Measurements from ENCODE around the gene RHOU. TPM values are rescaled to one million over a fixed set of nuclear protein-coding genes. Genes with fewer than 3 reads are reported as not detected.

The RHOU gene
- total and polyA plus RNA-seq, 2 donors (not counting 3 experiments of a cell fraction or from before 2014, with no cell fraction given): 0.04 to 0.40 TPM

DNA sequence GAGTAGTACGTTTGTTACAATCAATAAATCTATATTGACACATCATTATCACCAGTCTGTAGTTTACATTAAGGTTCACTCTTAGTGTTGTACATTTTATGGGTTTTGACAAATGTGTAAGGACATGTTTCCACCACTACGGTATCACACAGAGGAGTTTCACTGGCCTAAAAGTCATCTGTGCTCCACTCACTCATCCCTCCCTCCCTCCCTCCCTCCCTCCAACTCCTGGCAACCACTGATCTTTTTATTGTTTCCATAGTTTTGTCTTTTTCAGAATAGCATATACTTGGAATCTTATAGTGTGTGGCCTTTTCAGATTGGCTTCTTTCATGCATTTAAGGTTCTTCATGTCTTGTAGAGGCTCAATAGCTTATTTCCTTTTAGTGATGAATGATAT is 44.1 kb upstream of the RHOU start:
- DNase-seq (ENCODE audit: low read depth, low spot score) (no peak), FAIRE-seq (no peak)
- Histone ChIP-seq H3K36me3 (ENCODE audit: control insufficient read depth in 2 of 2, extremely low read depth in 1 of 2, insufficient read depth in 2 of 2, low read length in 2 of 2) (no peaks in the 10 kb centered on the region), H3K4me3 (replicated peaks in 1 of 3; ENCODE audit: insufficient read depth in 1 of 3, low read depth in 1 of 3, low read length in 3 of 3) (no peak overlapping the region), H3K4me1 (ENCODE audit: control insufficient read depth, extremely low read depth, insufficient read depth, low read length) (no peaks in the 10 kb centered on the region), H2AFZ (ENCODE audit: low read depth, low read length) (no peak overlapping the region), H3K27me3 (ENCODE audit: control insufficient read depth in 2 of 2, insufficient read depth in 2 of 2, low read length in 2 of 2) (no peaks in the 10 kb centered on the region), H3K9ac (replicated peaks; ENCODE audit: extremely low read depth, insufficient read depth, low read length) (no peak overlapping the region), H4K20me1 (replicated peaks; ENCODE audit: control insufficient read depth, extremely low read depth, insufficient read depth, low read length) (no peaks in the 10 kb centered on the region), H3K9me1 (replicated peaks; ENCODE audit: control insufficient read depth, extremely low read depth, insufficient read depth, low read length) (no peaks in the 10 kb centered on the region), H3K4me2 (ENCODE audit: insufficient read depth, low read length) (no peak overlapping the region), H3K9me3 (replicated peaks; ENCODE audit: control insufficient read depth, insufficient read depth, low read length) (no peaks in the 10 kb centered on the region), H3K27ac (ENCODE audit: insufficient read depth, low read depth, low read length) (no peak overlapping the region), H3K79me2 (ENCODE audit: control insufficient read depth, insufficient read depth, low read length) (no peaks in the 10 kb centered on the region)
- dilution Hi-C loops (cut with MboI; ENCODE audit: extremely low pct_ligation_motif_present, low sequenced_read_pairs) (no loop called here), intact Hi-C loops (cut with micrococcal nuclease) (no loop called here)
- ChIA-PET CTCF (interaction anchor here (1.0 to 6.2 kb wide), 8 partner anchors 11 to 791 kb away, joined by 3 to 47 read pairs (median 4); no protein-coding TSS in a partner anchor), POLR2A (no interaction called here)
- TF ChIP-seq, protein P1, sequence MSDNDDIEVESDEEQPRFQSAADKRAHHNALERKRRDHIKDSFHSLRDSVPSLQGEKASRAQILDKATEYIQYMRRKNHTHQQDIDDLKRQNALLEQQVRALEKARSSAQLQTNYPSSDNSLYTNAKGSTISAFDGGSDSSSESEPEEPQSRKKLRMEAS (IDR thresholded peaks at IDR 0.05; ENCODE audit: insufficient read depth, insufficient read length): no peak
- TF ChIP-seq FOS (IDR thresholded peaks at IDR 0.05; ENCODE audit: borderline replicate concordance, insufficient read depth, low read length): no peak
- no peak for TF ChIP-seq POLR2AphosphoS5 (IDR thresholded peaks at IDR 0.05; ENCODE audit: insufficient read depth, low read depth, low read length)
- no peak for TF ChIP-seq POLR2A (IDR thresholded peaks at IDR 0.05; ENCODE audit: low read depth, low read length)
- TF ChIP-seq MYC (IDR thresholded peaks at IDR 0.05; ENCODE audit: low read depth, low read length): no peak
- no peak for TF ChIP-seq GATA2 (IDR thresholded peaks at IDR 0.05; ENCODE audit: insufficient read depth, insufficient read length, low read depth, low read length)
- TF ChIP-seq JUN (IDR thresholded peaks at IDR 0.05; ENCODE audit: borderline replicate concordance, insufficient read depth, insufficient read length, low read depth): no peak
- no peak for TF ChIP-seq EZH2 (IDR thresholded peaks at IDR 0.05; ENCODE audit: borderline replicate concordance, low read depth, low read length, severe bottlenecking)
- TF ChIP-seq, protein P2, sequence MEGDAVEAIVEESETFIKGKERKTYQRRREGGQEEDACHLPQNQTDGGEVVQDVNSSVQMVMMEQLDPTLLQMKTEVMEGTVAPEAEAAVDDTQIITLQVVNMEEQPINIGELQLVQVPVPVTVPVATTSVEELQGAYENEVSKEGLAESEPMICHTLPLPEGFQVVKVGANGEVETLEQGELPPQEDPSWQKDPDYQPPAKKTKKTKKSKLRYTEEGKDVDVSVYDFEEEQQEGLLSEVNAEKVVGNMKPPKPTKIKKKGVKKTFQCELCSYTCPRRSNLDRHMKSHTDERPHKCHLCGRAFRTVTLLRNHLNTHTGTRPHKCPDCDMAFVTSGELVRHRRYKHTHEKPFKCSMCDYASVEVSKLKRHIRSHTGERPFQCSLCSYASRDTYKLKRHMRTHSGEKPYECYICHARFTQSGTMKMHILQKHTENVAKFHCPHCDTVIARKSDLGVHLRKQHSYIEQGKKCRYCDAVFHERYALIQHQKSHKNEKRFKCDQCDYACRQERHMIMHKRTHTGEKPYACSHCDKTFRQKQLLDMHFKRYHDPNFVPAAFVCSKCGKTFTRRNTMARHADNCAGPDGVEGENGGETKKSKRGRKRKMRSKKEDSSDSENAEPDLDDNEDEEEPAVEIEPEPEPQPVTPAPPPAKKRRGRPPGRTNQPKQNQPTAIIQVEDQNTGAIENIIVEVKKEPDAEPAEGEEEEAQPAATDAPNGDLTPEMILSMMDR (IDR thresholded peaks at IDR 0.05; ENCODE audit: extremely low read depth in 1 of 2, insufficient read depth in 1 of 2, low read depth in 1 of 2, low read length in 2 of 2): no peak
- BruUV-seq (replicated peaks): no TSS peak

Measured in endothelial cell of umbilical vein (primary cell).